Neuronal stem cell (in vitro differentiated cells): ENCODE measurements around the gene SYCE3.

Source experiments
- DNase-seq: peaks from one replicate; pipeline ENCODE4 v3.0.0-alpha.2; 2013; ENCODE audit warnings: low spot score
- H2AFZ ChIP-seq: one replicate; pipeline ENCODE4 v1.6.1; 2013; ENCODE audit warnings: mild to moderate bottlenecking, low read length, inconsistent platforms
- H2AK5ac ChIP-seq: 2 replicates; pipeline ENCODE4 v1.6.1; 2013; ENCODE audit warnings: low read depth, mild to moderate bottlenecking, inconsistent platforms, low read length, moderate library complexity, mixed read lengths
- H2BK120ac ChIP-seq: 2 replicates; pipeline ENCODE4 v1.6.1; 2013; ENCODE audit warnings: low read depth, mild to moderate bottlenecking, inconsistent platforms, low read length, moderate library complexity, mixed read lengths
- H2BK12ac ChIP-seq: one replicate; pipeline ENCODE4 v1.6.1; 2013; ENCODE audit warnings: low read length, inconsistent platforms
- H2BK15ac ChIP-seq: 2 replicates; pipeline ENCODE4 v1.6.1; 2013; ENCODE audit warnings: mild to moderate bottlenecking, low read length, inconsistent platforms, mixed read lengths
- H2BK5ac ChIP-seq: one replicate; pipeline ENCODE4 v1.6.1; 2013; ENCODE audit warnings: inconsistent platforms, mild to moderate bottlenecking, low read length, moderate library complexity
- H3K14ac ChIP-seq: one replicate; pipeline ENCODE4 v1.6.1; 2013; ENCODE audit warnings: low read length, inconsistent platforms
- H3K18ac ChIP-seq: 2 replicates; pipeline ENCODE4 v1.6.1; 2013; ENCODE audit warnings: low read length, inconsistent platforms
- H3K23ac ChIP-seq: 2 replicates; pipeline ENCODE4 v1.6.1; 2013; ENCODE audit warnings: low read depth, mild to moderate bottlenecking, mixed read lengths, low read length, inconsistent platforms; ENCODE audit not compliant: poor library complexity
- H3K27ac ChIP-seq: replicated peaks from 3 replicates; pipeline ENCODE4 v1.5.1; 2013; ENCODE audit warnings: low read length, inconsistent platforms
- H3K27me3 ChIP-seq, 3 experiments: 2 replicates each; pipeline ENCODE4 v1.6.1; 2013; ENCODE audit warnings: low read length in 3 of 3, mild to moderate bottlenecking in 2 of 3, inconsistent platforms in 1 of 3, low read depth in 1 of 3, mixed read lengths in 1 of 3, moderate library complexity in 1 of 3; ENCODE audit not compliant: control insufficient read depth in 3 of 3, insufficient read depth in 3 of 3
- H3K36me3 ChIP-seq, 2 donors: replicated peaks in 1 of 2; 2 replicates each; pipeline ENCODE4 v1.6.1; 2013; ENCODE audit warnings: low read length in 2 of 2; ENCODE audit not compliant: control insufficient read depth in 2 of 2, insufficient read depth in 2 of 2
- H3K4ac ChIP-seq: 2 replicates; pipeline ENCODE4 v1.6.1; 2013; ENCODE audit warnings: inconsistent platforms, mild to moderate bottlenecking, low read length, moderate library complexity
- H3K4me1 ChIP-seq, 2 donors: 1 replicate in 1 of 2; 2 replicates in 1 of 2; pipeline ENCODE4 v1.6.1; 2013; ENCODE audit warnings: low read length in 2 of 2, low read depth in 1 of 2; ENCODE audit not compliant: control insufficient read depth in 2 of 2, insufficient read depth in 1 of 2
- H3K4me2 ChIP-seq: one replicate; pipeline ENCODE4 v1.6.1; 2013; ENCODE audit warnings: mild to moderate bottlenecking, low read length, inconsistent platforms; ENCODE audit not compliant: insufficient read depth, poor library complexity, severe bottlenecking
- H3K4me3 ChIP-seq, 2 donors: 2 replicates each; pipeline ENCODE4 v1.5.1; 2013; ENCODE audit warnings: low read length in 2 of 2, mild to moderate bottlenecking in 2 of 2, inconsistent platforms in 1 of 2, moderate library complexity in 1 of 2
- H3K79me1 ChIP-seq: one replicate; pipeline ENCODE4 v1.6.1; 2013; ENCODE audit warnings: low read depth, mild to moderate bottlenecking, inconsistent platforms, low read length, moderate library complexity
- H3K9ac ChIP-seq: one replicate; pipeline ENCODE4 v1.6.1; 2013; ENCODE audit warnings: mild to moderate bottlenecking, low read depth, low read length, inconsistent platforms; ENCODE audit not compliant: poor library complexity
- H3K9me3 ChIP-seq, 2 donors: replicated peaks in 1 of 2; 2 replicates each; pipeline versions ENCODE3 to v1.6.1; 2013; ENCODE audit warnings: low read length in 2 of 2, mild to moderate bottlenecking in 2 of 2, inconsistent platforms in 1 of 2, low read depth in 1 of 2, mixed read lengths in 1 of 2, moderate library complexity in 1 of 2; ENCODE audit not compliant: control insufficient read depth in 2 of 2, insufficient read depth in 1 of 2
- H4K8ac ChIP-seq: one replicate; pipeline ENCODE4 v1.6.1; 2013; ENCODE audit warnings: low read depth, mild to moderate bottlenecking, inconsistent platforms, low read length, moderate library complexity
- H4K91ac ChIP-seq: one replicate; pipeline ENCODE4 v1.6.1; 2013; ENCODE audit warnings: low read length, low read depth, mild to moderate bottlenecking, inconsistent platforms; ENCODE audit not compliant: poor library complexity
- WGBS, 2 donors: extraction: QIAGEN DNeasy Blood & Tissue Kit; methylation state at CpG; one replicate each; pipeline ENCODE4 v1.1.7; 2013; ENCODE audit warnings: missing lambda C conversion rate in 2 of 2, mixed read lengths in 1 of 2; ENCODE audit not compliant: insufficient read length in 2 of 2, insufficient replicate concordance in 1 of 2; ENCODE audit errors: extremely low coverage in 2 of 2; 5-methylcytosine and 5-hydroxymethylcytosine counted together

Gene SYCE3

DNA sequence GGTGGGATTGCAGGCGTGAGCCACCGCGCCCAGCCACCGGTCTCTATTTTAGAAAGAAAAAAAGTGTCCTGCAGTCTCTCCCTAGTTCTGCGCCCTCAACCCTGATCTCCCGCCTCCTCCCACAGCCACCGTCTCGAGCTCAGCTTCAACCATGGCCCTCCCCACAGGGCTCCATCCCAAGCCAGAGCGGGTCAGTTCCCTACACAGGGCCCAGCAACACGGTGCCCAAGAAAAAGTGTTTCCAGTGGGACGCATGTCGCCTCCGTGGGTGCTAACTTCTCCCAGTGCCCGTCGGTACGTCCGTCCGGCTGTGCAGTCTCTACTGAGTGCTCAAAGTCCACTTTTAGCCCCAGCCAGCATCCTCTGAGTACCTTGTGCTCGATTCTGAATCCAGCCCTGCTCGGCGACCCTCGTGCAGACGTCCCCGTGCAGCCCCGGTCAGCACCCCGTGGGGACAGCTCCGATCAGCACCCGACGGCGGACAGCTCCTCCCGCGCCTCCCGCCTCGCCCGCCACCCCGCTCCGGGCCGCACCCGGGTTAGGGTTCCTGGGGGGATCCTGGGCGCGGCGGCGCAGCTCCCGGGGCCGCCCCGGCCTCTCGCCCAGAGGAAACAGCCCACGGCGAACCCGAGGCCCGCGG is 37.2 kb upstream of the SYCE3 start:
- no CpG with 5 or more reads among the region's 52 CpGs for WGBS, 2 donors
- Histone ChIP-seq H3K4me1 (peaks cover 8 to 12% of the 10 kb centered on the region in 2 donors), H2AFZ (peak overlapping the region; percentile 86), H2BK15ac (no peak overlapping the region), H2BK120ac (no peak overlapping the region), H3K4ac (no peak overlapping the region), H2AK5ac (no peak overlapping the region), H2BK5ac (no peak overlapping the region), H3K27ac (no peak overlapping the region), H3K14ac (no peak overlapping the region), H3K79me1 (peaks cover 2% of the 10 kb centered on the region), H4K8ac (no peak overlapping the region), H3K4me2 (peak overlapping the region; percentile 54), H4K91ac (no peak overlapping the region), H3K18ac (no peak overlapping the region), H3K9ac (no peak overlapping the region), H3K27me3 (peaks cover 0 to 17% (median 0%) of the 10 kb centered on the region in 3 experiments), H3K23ac (no peak overlapping the region), H3K9me3 (no peaks in the 10 kb centered on the region), H3K4me3 (peak overlapping the region; percentile 27 to 46), H3K36me3 (peaks cover 2 to 9% of the 10 kb centered on the region in 2 donors), H2BK12ac (no peak overlapping the region)
- DNase-seq: peak; percentile 67

DNA sequence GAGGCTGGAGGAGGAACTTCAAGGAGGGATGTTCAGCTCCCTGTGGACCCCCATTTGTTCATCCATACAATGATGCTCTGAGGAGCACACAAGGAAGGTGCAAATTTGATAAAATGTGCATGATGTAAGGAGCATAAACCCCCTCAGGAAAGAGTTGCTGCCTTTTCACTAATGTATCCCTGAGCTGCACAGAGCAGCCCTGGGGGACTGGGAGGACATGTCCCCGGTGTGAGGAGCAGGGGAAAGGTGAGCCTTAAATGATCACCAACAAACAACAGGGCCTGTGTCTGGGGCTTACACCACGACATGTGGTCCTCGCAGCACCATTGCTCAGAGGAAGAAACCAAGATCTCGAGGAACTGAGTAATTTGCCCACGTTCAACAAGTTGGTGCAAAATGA is 34.4 kb upstream of the SYCE3 start:
- Histone ChIP-seq H3K27me3 (peaks cover 0 to 13% (median 0%) of the 10 kb centered on the region in 3 experiments), H2BK15ac (no peak overlapping the region), H3K4me1 (peaks cover 6 to 12% of the 10 kb centered on the region in 2 donors), H2BK120ac (no peak overlapping the region), H2BK5ac (no peak overlapping the region), H3K9ac (no peak overlapping the region), H3K23ac (no peak overlapping the region), H4K91ac (no peak overlapping the region), H2BK12ac (no peak overlapping the region), H2AK5ac (no peak overlapping the region), H3K18ac (no peak overlapping the region), H3K4me2 (no peak overlapping the region), H3K4me3 (no peak overlapping the region), H3K79me1 (peaks cover 2% of the 10 kb centered on the region), H3K14ac (no peak overlapping the region), H3K27ac (no peak overlapping the region), H4K8ac (no peak overlapping the region), H2AFZ (no peak overlapping the region), H3K9me3 (no peaks in the 10 kb centered on the region), H3K36me3 (peaks cover 2 to 4% of the 10 kb centered on the region in 2 donors), H3K4ac (no peak overlapping the region)
- DNase-seq: no peak
- WGBS, 2 donors: no CpG with 5 or more reads among the region's 5 CpGs

DNA sequence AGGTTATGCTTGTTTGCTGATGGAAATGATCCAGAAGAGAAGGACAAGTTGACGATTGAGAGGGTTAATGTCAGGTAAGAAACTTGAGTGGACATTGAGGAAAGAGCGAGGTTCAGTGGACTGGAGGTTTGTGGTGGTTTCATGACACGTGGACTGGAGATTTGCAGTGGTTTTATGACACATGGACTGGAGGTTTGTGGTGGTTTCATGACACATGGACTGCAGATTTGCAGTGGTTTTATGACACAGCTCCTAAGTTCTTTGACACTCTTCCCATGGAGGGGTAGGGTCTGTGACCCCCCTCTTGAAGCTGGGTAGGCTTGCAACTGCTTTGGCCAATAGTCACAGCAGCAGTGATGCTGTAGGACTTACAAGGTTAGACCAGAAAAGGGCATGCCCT is 32.5 kb upstream of the SYCE3 start:
- H2BK5ac ChIP-seq: no peak overlapping the region
- no peak overlapping the region for H3K4me2 ChIP-seq
- no peak overlapping the region for H3K23ac ChIP-seq

DNA sequence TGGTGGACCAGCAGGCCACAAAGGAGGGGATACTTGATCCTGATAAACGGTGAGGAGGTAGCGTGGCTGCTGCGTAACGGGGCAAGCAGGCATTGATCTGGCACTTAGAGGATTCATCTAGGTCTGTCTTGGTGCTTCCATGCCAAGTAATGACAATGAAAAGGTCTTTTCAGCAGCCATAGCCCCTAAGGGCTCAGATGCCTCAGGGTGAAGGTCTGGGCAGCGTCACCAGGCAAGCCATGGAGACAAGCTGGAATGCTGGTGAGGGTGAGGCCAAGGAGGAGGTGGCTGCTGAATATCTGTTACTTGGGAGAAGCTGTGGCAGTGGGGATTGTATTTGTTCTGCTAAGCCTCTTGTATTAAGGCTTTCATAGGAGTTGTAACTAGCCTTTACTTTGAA is 24.7 kb upstream of the SYCE3 start:
- no peak for DNase-seq
- Histone ChIP-seq H4K91ac (no peak overlapping the region), H2AK5ac (no peak overlapping the region), H2AFZ (no peak overlapping the region), H3K14ac (no peak overlapping the region), H2BK12ac (no peak overlapping the region), H3K23ac (no peak overlapping the region), H3K27ac (no peak overlapping the region), H3K4me1 (peaks cover 2 to 5% of the 10 kb centered on the region in 2 donors), H2BK15ac (no peak overlapping the region), H3K36me3 (no peaks in the 10 kb centered on the region), H3K4ac (no peak overlapping the region), H3K27me3 (no peaks in the 10 kb centered on the region), H3K9ac (no peak overlapping the region), H2BK5ac (no peak overlapping the region), H3K79me1 (no peaks in the 10 kb centered on the region), H2BK120ac (no peak overlapping the region), H3K9me3 (no peaks in the 10 kb centered on the region), H3K18ac (no peak overlapping the region), H3K4me2 (no peak overlapping the region), H3K4me3 (no peak overlapping the region), H4K8ac (no peak overlapping the region)
- WGBS, 2 donors: no CpG with 5 or more reads among the region's 5 CpGs

More for the DNA sequence above, 32.5 kb upstream of the SYCE3 start:
- H3K27ac ChIP-seq: no peak overlapping the region
- no peak overlapping the region for H3K4me3 ChIP-seq
- H2BK12ac ChIP-seq: no peak overlapping the region
- H3K27me3 ChIP-seq: peaks cover 0 to 4% (median 0%) of the 10 kb centered on the region in 3 experiments
- no peaks in the 10 kb centered on the region for H3K9me3 ChIP-seq
- H4K8ac ChIP-seq: no peak overlapping the region
- no peak overlapping the region for H3K4ac ChIP-seq
- H3K9ac ChIP-seq: no peak overlapping the region
- peaks cover 2 to 4% of the 10 kb centered on the region in 2 donors for H3K36me3 ChIP-seq
- H2BK15ac ChIP-seq: no peak overlapping the region
- no peaks in the 10 kb centered on the region for H3K79me1 ChIP-seq
- no peak overlapping the region for H2AFZ ChIP-seq
- no peak for DNase-seq
- no peak overlapping the region for H3K18ac ChIP-seq
- no peak overlapping the region for H2BK120ac ChIP-seq
- no peak overlapping the region for H3K14ac ChIP-seq
- no peak overlapping the region for H2AK5ac ChIP-seq
- peaks cover 0 to 3% of the 10 kb centered on the region in 2 donors for H3K4me1 ChIP-seq
- no CpG with 5 or more reads among the region's 3 CpGs for WGBS, 2 donors
- no peak overlapping the region for H4K91ac ChIP-seq
